Smooth muscle cell (in vitro differentiated cells): ENCODE results near the gene VSIG4. TPM values are rescaled to one million over a fixed set of nuclear protein-coding genes. Genes with fewer than 3 reads are reported as not detected.

Experiments
- DNase-seq: peaks from one replicate; lab custom pipeline; 2025; ENCODE audit not compliant: unreplicated experiment; lab: John Stamatoyannopoulos, UW
- H2AFZ ChIP-seq: fragments of 200-600 bp; sonication (generic); 2 replicates; pipeline ENCODE4 v1.6.0; 2016; ENCODE audit warnings: antibody characterized with exemption, low read depth, mild to moderate bottlenecking
- H3F3A ChIP-seq: fragments of 200-600 bp; sonication (generic); 2 replicates; pipeline ENCODE4 v1.6.0; 2017; ENCODE audit warnings: antibody characterized with exemption, low read depth
- H3K27ac ChIP-seq: fragments of 200-600 bp; sonication (generic); 2 replicates; pipeline ENCODE4 v1.5.1; 2016; ENCODE audit warnings: low read depth, mild to moderate bottlenecking
- H3K27me3 ChIP-seq: fragments of 200-600 bp; sonication (generic); 2 replicates; pipeline ENCODE4 v1.6.1; 2016; ENCODE audit warnings: low read depth, mild to moderate bottlenecking
- H3K36me3 ChIP-seq: fragments of 200-600 bp; sonication (generic); 2 replicates; pipeline ENCODE4 v1.5.1; 2016; ENCODE audit warnings: low read depth
- H3K4me1 ChIP-seq: fragments of 200-600 bp; sonication (generic); 2 replicates; pipeline ENCODE4 v1.5.1; 2016; ENCODE audit warnings: low read depth
- H3K4me2 ChIP-seq: fragments of 200-600 bp; sonication (generic); 2 replicates; pipeline ENCODE4 v1.6.0; 2016; ENCODE audit warnings: mild to moderate bottlenecking
- H3K4me3 ChIP-seq: fragments of 200-600 bp; sonication (generic); 2 replicates; pipeline ENCODE4 v1.5.1; 2016; ENCODE audit warnings: mild to moderate bottlenecking
- H3K79me2 ChIP-seq: fragments of 200-600 bp; sonication (generic); 2 replicates; pipeline ENCODE4 v1.6.0; 2016; ENCODE audit warnings: low read depth, mild to moderate bottlenecking
- H3K9ac ChIP-seq: fragments of 200-600 bp; sonication (generic); 2 replicates; pipeline ENCODE4 v1.6.0; 2016; ENCODE audit warnings: low read depth
- H3K9me3 ChIP-seq: fragments of 200-600 bp; sonication (generic); replicated peaks from 2 replicates; pipeline ENCODE4 v1.5.1; 2016; ENCODE audit warnings: low read depth
- H4K20me1 ChIP-seq: fragments of 200-600 bp; sonication (generic); 2 replicates; pipeline ENCODE4 v1.6.0; 2016; ENCODE audit warnings: low read depth
- WGBS: methylation state at CpG from one replicate; pipeline ENCODE4 v1.1.7; 2016; ENCODE audit warnings: low lambda C conversion rate; 5-methylcytosine and 5-hydroxymethylcytosine counted together
- polyA plus RNA-seq: library from polyadenylated mRNA; unstranded; fragments of >200 nt; fragmentation: Nextera tagmentation; extraction: Ambion mirVana; gene quantifications from 2 replicates; pipeline ENCODE4 v1.2.1, GENCODE V29; 2016
- total RNA-seq: library from RNA; depleted of rRNA; stranded (reverse); fragments of >200 nt; gene quantifications from 2 replicates; pipeline ENCODE4 v1.2.3, GENCODE V29; 2014
- TF ChIP-seq, protein P1 (sequence below): fragments of 200-600 bp; sonication (generic); IDR thresholded peaks from 2 replicates; pipeline ENCODE4 v1.5.1; 2017; ENCODE audit warnings: borderline replicate concordance, mild to moderate bottlenecking, antibody characterized with exemption; ENCODE audit not compliant: insufficient read depth, poor library complexity, severe bottlenecking

The VSIG4 gene
- total and polyA plus RNA-seq, 2 experiments from 2014 or later, result not detected

DNA sequence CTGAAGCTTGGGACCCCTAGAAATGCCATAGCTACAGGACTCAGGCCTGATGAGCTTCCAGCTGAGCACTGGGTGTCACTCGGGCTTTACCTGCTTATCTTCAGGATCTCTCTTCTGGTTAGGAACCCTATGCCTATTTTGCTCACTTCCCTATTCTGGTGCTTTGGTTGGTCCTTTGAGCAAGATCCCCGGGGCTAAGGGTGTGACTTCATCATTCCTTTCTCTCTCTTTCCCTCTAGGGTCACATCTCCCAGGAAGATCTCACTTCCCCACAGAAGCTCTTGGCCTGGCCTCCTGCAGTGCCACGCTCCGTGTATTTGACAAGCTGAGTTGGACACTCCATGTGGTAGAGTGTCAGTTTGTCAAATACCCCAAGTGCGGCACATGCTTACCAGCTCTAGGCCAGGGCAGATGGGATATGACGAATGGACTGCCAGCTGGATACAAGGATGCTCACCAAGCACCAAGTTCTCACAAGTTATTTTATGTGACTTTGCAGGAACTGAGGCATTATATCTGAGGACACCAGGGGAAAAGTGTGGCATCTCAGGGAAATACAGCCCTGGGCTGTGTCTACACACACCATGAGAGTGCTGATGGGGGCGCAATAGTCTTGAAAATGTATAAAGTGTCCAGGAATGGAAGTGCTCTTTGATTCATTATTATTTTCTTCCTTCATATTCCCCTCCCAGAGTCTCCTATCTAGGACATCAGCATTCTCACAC lies 21.1 kb downstream of the VSIG4 start:
- Histone ChIP-seq H3K27me3 (no peaks in the 10 kb centered on the region), H3K79me2 (no peaks in the 10 kb centered on the region), H3K4me1 (no peaks in the 10 kb centered on the region), H3K27ac (no peak overlapping the region), H2AFZ (no peak overlapping the region), H3K9me3 (no peaks in the 10 kb centered on the region), H4K20me1 (no peaks in the 10 kb centered on the region), H3K9ac (no peak overlapping the region), H3K4me2 (no peak overlapping the region), H3F3A (no peaks in the 10 kb centered on the region), H3K36me3 (no peaks in the 10 kb centered on the region), H3K4me3 (no peak overlapping the region)
- 78% methylated on average over 7 of the region's 7 CpGs for WGBS
- TF ChIP-seq, protein P1, sequence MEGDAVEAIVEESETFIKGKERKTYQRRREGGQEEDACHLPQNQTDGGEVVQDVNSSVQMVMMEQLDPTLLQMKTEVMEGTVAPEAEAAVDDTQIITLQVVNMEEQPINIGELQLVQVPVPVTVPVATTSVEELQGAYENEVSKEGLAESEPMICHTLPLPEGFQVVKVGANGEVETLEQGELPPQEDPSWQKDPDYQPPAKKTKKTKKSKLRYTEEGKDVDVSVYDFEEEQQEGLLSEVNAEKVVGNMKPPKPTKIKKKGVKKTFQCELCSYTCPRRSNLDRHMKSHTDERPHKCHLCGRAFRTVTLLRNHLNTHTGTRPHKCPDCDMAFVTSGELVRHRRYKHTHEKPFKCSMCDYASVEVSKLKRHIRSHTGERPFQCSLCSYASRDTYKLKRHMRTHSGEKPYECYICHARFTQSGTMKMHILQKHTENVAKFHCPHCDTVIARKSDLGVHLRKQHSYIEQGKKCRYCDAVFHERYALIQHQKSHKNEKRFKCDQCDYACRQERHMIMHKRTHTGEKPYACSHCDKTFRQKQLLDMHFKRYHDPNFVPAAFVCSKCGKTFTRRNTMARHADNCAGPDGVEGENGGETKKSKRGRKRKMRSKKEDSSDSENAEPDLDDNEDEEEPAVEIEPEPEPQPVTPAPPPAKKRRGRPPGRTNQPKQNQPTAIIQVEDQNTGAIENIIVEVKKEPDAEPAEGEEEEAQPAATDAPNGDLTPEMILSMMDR, result no peak
- DNase-seq, result no peak

DNA sequence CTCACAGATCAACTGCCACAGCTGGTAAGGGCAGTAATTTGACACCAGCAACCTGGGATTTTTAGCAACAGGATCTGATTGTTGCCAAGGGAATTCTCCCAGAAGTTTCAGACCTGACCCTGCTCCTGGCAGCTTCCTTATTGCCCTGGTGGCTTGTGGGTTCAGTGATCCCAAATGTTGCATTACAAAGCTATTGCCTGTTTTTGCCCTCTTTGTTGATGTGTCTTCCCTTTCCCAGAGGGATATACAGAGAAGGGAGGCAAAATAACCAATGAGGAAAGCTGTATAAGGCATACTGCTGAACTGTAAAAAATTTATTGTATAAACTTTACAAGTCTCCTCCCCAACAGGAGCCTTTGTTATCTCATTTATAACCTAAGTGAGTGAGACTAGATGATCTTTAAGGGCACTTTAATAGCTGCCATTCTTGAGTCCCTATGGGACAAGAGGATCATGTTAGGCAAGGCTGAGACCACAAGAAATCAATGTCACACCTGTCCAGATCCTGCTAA lies 22.2 kb downstream of the VSIG4 start:
- no peaks in the 10 kb centered on the region for H3K27me3 ChIP-seq
- no peaks in the 10 kb centered on the region for H3K9me3 ChIP-seq
- H2AFZ ChIP-seq, result no peak overlapping the region
- H3K4me2 ChIP-seq, result no peak overlapping the region
- no peaks in the 10 kb centered on the region for H4K20me1 ChIP-seq
- TF ChIP-seq, protein P1, result no peak
- H3K36me3 ChIP-seq, result no peaks in the 10 kb centered on the region
- DNase-seq, result no peak
- H3K4me1 ChIP-seq, result no peaks in the 10 kb centered on the region
- no peaks in the 10 kb centered on the region for H3F3A ChIP-seq
- no peaks in the 10 kb centered on the region for H3K79me2 ChIP-seq
- H3K4me3 ChIP-seq, result no peak overlapping the region
- no peak overlapping the region for H3K9ac ChIP-seq
- no peak overlapping the region for H3K27ac ChIP-seq

DNA sequence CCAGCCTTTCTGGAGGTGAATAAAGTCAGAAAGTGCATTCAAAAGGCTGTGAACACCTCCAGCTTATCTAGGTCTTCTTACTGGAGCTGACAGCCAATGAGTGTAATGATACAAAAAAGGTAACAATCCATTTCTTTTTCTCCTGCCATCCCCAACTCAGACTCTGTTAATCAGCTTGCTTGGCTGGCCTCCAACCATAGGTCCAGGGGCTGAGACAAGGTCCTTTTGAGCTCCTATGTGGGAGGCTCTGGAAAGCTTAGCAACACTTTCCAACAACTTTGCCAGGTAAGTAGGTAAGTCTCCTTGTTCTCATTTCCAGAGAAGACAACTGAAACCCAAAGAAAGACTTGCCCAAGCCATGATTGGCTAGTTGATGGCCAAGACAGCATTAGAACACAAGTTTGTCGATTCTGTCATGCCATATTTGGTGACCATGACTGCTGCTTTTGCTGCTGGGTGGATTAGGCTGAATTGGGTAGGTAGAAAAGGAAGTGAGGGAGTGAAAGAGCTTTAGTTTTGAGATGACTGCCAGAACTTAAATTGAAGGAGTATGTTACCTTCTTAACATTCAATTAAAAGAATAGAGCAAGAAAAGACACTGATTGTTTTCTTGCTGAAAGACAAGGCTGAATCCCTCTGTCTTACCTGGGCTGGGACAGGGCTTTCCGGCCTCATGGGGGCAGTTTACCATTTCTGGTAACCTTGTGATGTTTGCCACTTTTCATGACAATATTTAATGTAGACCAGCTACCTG lies 22.8 kb downstream of the VSIG4 start:
- Histone ChIP-seq H3K27ac (no peak overlapping the region), H3K4me2 (no peak overlapping the region), H3K36me3 (no peaks in the 10 kb centered on the region), H3K9ac (no peak overlapping the region), H3F3A (no peaks in the 10 kb centered on the region), H3K79me2 (no peaks in the 10 kb centered on the region), H2AFZ (no peak overlapping the region), H3K9me3 (no peaks in the 10 kb centered on the region), H3K4me1 (no peaks in the 10 kb centered on the region), H4K20me1 (no peaks in the 10 kb centered on the region), H3K4me3 (no peak overlapping the region), H3K27me3 (no peaks in the 10 kb centered on the region)
- TF ChIP-seq, protein P1, result no peak
- DNase-seq, result no peak
- 74% methylated on average over 2 of the region's 2 CpGs for WGBS
